WTC11 (cell line): ENCODE measurements around the gene FGFR3. TPM values are rescaled to one million over a fixed set of nuclear protein-coding genes. Genes with fewer than 3 reads are reported as not detected.

Experiments
- ATAC-seq: fragments of 200-7000 bp; cut with Tn5 transposase; 2 replicates; pipeline ENCODE4 v1.10.0; 2021; ENCODE audit warnings: mild to moderate bottlenecking, moderate library complexity
- CTCF ChIA-PET: fragments of 300-600 bp; sonication (Branson Sonifier 250); formaldehyde crosslinking; loops from one replicate; lab custom pipeline; 2021; ENCODE audit warnings: antibody characterized with exemption; lab: Charles Lee
- POLR2A ChIA-PET: fragments of 350-600 bp; sonication (Branson Sonifier 250); formaldehyde crosslinking; loops from one replicate; lab custom pipeline; 2021; ENCODE audit warnings: antibody characterized with exemption; lab: Charles Lee
- DNase-seq: peaks from one replicate; pipeline ENCODE4 v3.0.0; 2021; ENCODE audit warnings: low spot score
- H3K27ac Mint-ChIP-seq: 2 replicates; pipeline ENCODE4 v1.8.0; 2021; ENCODE audit warnings: mixed read lengths
- H3K27me3 Mint-ChIP-seq: 2 replicates; pipeline ENCODE4 v1.8.0; 2021; ENCODE audit warnings: low read depth, mild to moderate bottlenecking, moderate library complexity, mixed read lengths
- H3K36me3 Mint-ChIP-seq: 2 replicates; pipeline ENCODE4 v1.8.0; 2021; ENCODE audit warnings: mixed read lengths
- H3K4me1 Mint-ChIP-seq: 2 replicates; pipeline ENCODE4 v1.8.0; 2022; ENCODE audit warnings: mixed read lengths
- H3K4me3 Mint-ChIP-seq: 2 replicates; pipeline ENCODE4 v1.8.0; 2021; ENCODE audit warnings: mild to moderate bottlenecking, moderate library complexity, mixed read lengths
- H3K9me3 Mint-ChIP-seq: 2 replicates; pipeline ENCODE4 v1.8.0; 2021; ENCODE audit warnings: mixed read lengths
- CBFB ChIP-seq: sonication (generic); formaldehyde crosslinking; IDR thresholded peaks from 2 replicates; pipeline ENCODE4 v1.8.1; 2022; ENCODE audit warnings: mild to moderate bottlenecking, low read depth, missing genetic modification reagents
- FOXK1 ChIP-seq: sonication (generic); formaldehyde crosslinking; IDR thresholded peaks from 2 replicates; pipeline ENCODE4 v1.8.0; 2022; ENCODE audit warnings: mild to moderate bottlenecking, moderate library complexity, missing genetic modification reagents
- MAX ChIP-seq: sonication (generic); formaldehyde crosslinking; IDR thresholded peaks from 2 replicates; pipeline ENCODE4 v1.8.0; 2022; ENCODE audit warnings: mild to moderate bottlenecking, missing genetic modification reagents
- MXD4 ChIP-seq: fragments of 250-450 bp; sonication (Bioruptor Pico); IDR thresholded peaks from 2 replicates; pipeline ENCODE4 v1.8.0; 2021; ENCODE audit warnings: mild to moderate bottlenecking, moderate library complexity, borderline replicate concordance
- NFE2L1 ChIP-seq: sonication (generic); formaldehyde crosslinking; IDR thresholded peaks from 2 replicates; pipeline ENCODE4 v1.8.1; 2023; ENCODE audit warnings: missing genetic modification reagents
- OVOL2 ChIP-seq: fragments of 250-450 bp; sonication (Bioruptor Pico); IDR thresholded peaks from 2 replicates; pipeline ENCODE4 v1.9.0; 2021; ENCODE audit warnings: mild to moderate bottlenecking, borderline replicate concordance
- PRDM15 ChIP-seq: sonication (generic); formaldehyde crosslinking; IDR thresholded peaks from 2 replicates; pipeline ENCODE4 v1.8.0; 2022; ENCODE audit warnings: missing genetic modification reagents
- RELA ChIP-seq: sonication (generic); formaldehyde crosslinking; IDR thresholded peaks from 2 replicates; pipeline ENCODE4 v1.8.1; 2022; ENCODE audit warnings: missing genetic modification reagents, mild to moderate bottlenecking, borderline replicate concordance
- RORB ChIP-seq: fragments of 250-450 bp; sonication (Bioruptor Pico); IDR thresholded peaks from 2 replicates; pipeline ENCODE4 v1.9.0; 2021; ENCODE audit warnings: mild to moderate bottlenecking
- ZBTB43 ChIP-seq: sonication (generic); formaldehyde crosslinking; IDR thresholded peaks from 2 replicates; pipeline ENCODE4 v1.8.1; 2023; ENCODE audit warnings: mild to moderate bottlenecking, missing genetic modification reagents
- ZNF219 ChIP-seq: sonication (generic); formaldehyde crosslinking; IDR thresholded peaks from 2 replicates; pipeline ENCODE4 v1.8.0; 2023; ENCODE audit warnings: missing genetic modification reagents, mild to moderate bottlenecking, borderline replicate concordance
- ZNF232 ChIP-seq: sonication (generic); formaldehyde crosslinking; IDR thresholded peaks from 2 replicates; pipeline ENCODE4 v1.8.0; 2022; ENCODE audit warnings: mild to moderate bottlenecking, missing genetic modification reagents
- ZNF317 ChIP-seq: sonication (generic); formaldehyde crosslinking; IDR thresholded peaks from 2 replicates; pipeline ENCODE4 v1.8.1; 2023; ENCODE audit warnings: low read depth, mild to moderate bottlenecking, moderate library complexity, missing genetic modification reagents, borderline replicate concordance
- ZNF396 ChIP-seq: fragments of 250-450 bp; sonication (Bioruptor Pico); IDR thresholded peaks from 2 replicates; pipeline ENCODE4 v1.8.0; 2021; ENCODE audit warnings: mild to moderate bottlenecking, moderate library complexity, borderline replicate concordance
- total RNA-seq: library from RNA; stranded (reverse); gene quantifications from 3 replicates; pipeline ENCODE4 v1.2.3, GENCODE V29; 2021
- TF ChIP-seq, protein P1 (sequence below): sonication (generic); formaldehyde crosslinking; IDR thresholded peaks from 2 replicates; pipeline ENCODE4 v1.8.1; 2023; ENCODE audit warnings: mild to moderate bottlenecking, moderate library complexity, missing genetic modification reagents
- TF ChIP-seq, protein P2 (sequence below): sonication (generic); formaldehyde crosslinking; IDR thresholded peaks from 2 replicates; pipeline ENCODE4 v1.8.1; 2023; ENCODE audit warnings: mild to moderate bottlenecking, missing genetic modification reagents
- TF ChIP-seq, protein P3 (sequence below): sonication (generic); formaldehyde crosslinking; IDR thresholded peaks from 2 replicates; pipeline ENCODE4 v1.8.1; 2022; ENCODE audit warnings: mild to moderate bottlenecking, moderate library complexity, missing genetic modification reagents

The FGFR3 gene
- total RNA-seq, 1 experiment from 2014 or later = 19.9 TPM

GRCh38 chr4:1831331-1831730 lies 38.2 kb downstream of the FGFR3 start:
- Mint-ChIP-seq H3K4me1 (peaks cover 10% of the 10 kb centered on the region), H3K27ac (no peak overlapping the region), H3K9me3 (peaks cover 10% of the 10 kb centered on the region), H3K4me3 (no peak overlapping the region), H3K27me3 (peaks cover 3% of the 10 kb centered on the region), H3K36me3 (peaks cover 47% of the 10 kb centered on the region)
- CTCF ChIA-PET = no interaction called here
- ATAC-seq (no peak), DNase-seq (no peak)
- TF ChIP-seq, protein P1, sequence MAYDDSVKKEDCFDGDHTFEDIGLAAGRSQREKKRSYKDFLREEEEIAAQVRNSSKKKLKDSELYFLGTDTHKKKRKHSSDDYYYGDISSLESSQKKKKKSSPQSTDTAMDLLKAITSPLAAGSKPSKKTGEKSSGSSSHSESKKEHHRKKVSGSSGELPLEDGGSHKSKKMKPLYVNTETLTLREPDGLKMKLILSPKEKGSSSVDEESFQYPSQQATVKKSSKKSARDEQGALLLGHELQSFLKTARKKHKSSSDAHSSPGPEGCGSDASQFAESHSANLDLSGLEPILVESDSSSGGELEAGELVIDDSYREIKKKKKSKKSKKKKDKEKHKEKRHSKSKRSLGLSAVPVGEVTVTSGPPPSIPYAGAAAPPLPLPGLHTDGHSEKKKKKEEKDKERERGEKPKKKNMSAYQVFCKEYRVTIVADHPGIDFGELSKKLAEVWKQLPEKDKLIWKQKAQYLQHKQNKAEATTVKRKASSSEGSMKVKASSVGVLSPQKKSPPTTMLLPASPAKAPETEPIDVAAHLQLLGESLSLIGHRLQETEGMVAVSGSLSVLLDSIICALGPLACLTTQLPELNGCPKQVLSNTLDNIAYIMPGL (CRISPR knock-in tag) = no peak
- TF ChIP-seq ZNF232 (no peak), ZNF219 (CRISPR knock-in tag) (no peak), RORB (CRISPR knock-in tag) (no peak), FOXK1 (CRISPR knock-in tag) (no peak), PRDM15 (no peak), MAX (CRISPR knock-in tag) (no peak), CBFB (CRISPR knock-in tag) (no peak), ZNF317 (CRISPR knock-in tag) (no peak), ZBTB43 (CRISPR knock-in tag) (no peak), NFE2L1 (CRISPR knock-in tag) (no peak), ZNF396 (no peak), OVOL2 (CRISPR knock-in tag) (no peak), RELA (CRISPR knock-in tag) (no peak), MXD4 (CRISPR knock-in tag) (no peak)
- TF ChIP-seq, protein P2, sequence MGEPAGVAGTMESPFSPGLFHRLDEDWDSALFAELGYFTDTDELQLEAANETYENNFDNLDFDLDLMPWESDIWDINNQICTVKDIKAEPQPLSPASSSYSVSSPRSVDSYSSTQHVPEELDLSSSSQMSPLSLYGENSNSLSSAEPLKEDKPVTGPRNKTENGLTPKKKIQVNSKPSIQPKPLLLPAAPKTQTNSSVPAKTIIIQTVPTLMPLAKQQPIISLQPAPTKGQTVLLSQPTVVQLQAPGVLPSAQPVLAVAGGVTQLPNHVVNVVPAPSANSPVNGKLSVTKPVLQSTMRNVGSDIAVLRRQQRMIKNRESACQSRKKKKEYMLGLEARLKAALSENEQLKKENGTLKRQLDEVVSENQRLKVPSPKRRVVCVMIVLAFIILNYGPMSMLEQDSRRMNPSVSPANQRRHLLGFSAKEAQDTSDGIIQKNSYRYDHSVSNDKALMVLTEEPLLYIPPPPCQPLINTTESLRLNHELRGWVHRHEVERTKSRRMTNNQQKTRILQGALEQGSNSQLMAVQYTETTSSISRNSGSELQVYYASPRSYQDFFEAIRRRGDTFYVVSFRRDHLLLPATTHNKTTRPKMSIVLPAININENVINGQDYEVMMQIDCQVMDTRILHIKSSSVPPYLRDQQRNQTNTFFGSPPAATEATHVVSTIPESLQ (CRISPR knock-in tag) = no peak
- TF ChIP-seq, protein P3, sequence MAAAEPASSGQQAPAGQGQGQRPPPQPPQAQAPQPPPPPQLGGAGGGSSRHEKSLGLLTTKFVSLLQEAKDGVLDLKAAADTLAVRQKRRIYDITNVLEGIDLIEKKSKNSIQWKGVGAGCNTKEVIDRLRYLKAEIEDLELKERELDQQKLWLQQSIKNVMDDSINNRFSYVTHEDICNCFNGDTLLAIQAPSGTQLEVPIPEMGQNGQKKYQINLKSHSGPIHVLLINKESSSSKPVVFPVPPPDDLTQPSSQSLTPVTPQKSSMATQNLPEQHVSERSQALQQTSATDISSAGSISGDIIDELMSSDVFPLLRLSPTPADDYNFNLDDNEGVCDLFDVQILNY (CRISPR knock-in tag) = no peak
- POLR2A ChIA-PET = no interaction called here
